SJCRH30 (cell line): ENCODE measurements around the gene CALN1. TPM values are rescaled to one million over a fixed set of nuclear protein-coding genes. Genes with fewer than 3 reads are reported as not detected.
"Not testable (repeated sequence)": the region's sequence is repeated elsewhere in the genome, so short reads cannot be mapped to it uniquely, and the experiment has no call there.

Experiments
- DNase-seq, 2 experiments: peaks; one replicate each; pipeline ENCODE4 v3.0.0-alpha.2; 2015 to 2020
- H3K27ac ChIP-seq: fragments of 250-450 bp; sonication (Bioruptor Pico); 2 replicates; pipeline ENCODE4 v1.5.1; 2020; ENCODE audit warnings: mild to moderate bottlenecking, moderate library complexity
- H3K27me3 ChIP-seq: fragments of 250-450 bp; sonication (Bioruptor Pico); 2 replicates; pipeline ENCODE4 v1.5.1; 2020; ENCODE audit warnings: mild to moderate bottlenecking, moderate library complexity
- H3K36me3 ChIP-seq: fragments of 250-450 bp; sonication (Bioruptor Pico); 2 replicates; pipeline ENCODE4 v1.5.1; 2020; ENCODE audit warnings: mild to moderate bottlenecking, moderate library complexity
- H3K4me1 ChIP-seq: fragments of 250-450 bp; sonication (Bioruptor Pico); 2 replicates; pipeline ENCODE4 v1.5.1; 2020; ENCODE audit warnings: mild to moderate bottlenecking, moderate library complexity
- H3K4me3 ChIP-seq: fragments of 250-450 bp; sonication (Bioruptor Pico); 2 replicates; pipeline ENCODE4 v1.5.1; 2020; ENCODE audit warnings: mild to moderate bottlenecking, moderate library complexity
- H3K9me3 ChIP-seq: fragments of 250-450 bp; sonication (Bioruptor Pico); replicated peaks from 2 replicates; pipeline ENCODE4 v1.5.1; 2020; ENCODE audit warnings: mild to moderate bottlenecking, moderate library complexity
- total RNA-seq: library from RNA; depleted of rRNA; stranded (reverse); fragments of >200 nt; shearing (Covaris generic); gene quantifications from 2 replicates; pipeline ENCODE4 v1.2.3, GENCODE V29; 2014

CALN1 gene
- total RNA-seq, 1 experiment from 2014 or later, result 0.02 TPM

- H3K27me3 ChIP-seq, result no peaks in the 10 kb centered on the region; the same call in 1 of the 2 replicates
- no peaks in the 10 kb centered on the region for H3K36me3 ChIP-seq
- no peaks in the 10 kb centered on the region for H3K4me1 ChIP-seq
- DNase-seq, result no peak
- no peak overlapping the region for H3K27ac ChIP-seq
- H3K9me3 ChIP-seq, result no peaks in the 10 kb centered on the region
- no peak overlapping the region for H3K4me3 ChIP-seq
Measured at GRCh38 chr7:71826141-71826540, 586.0 kb downstream of the CALN1 start.

GRCh38 chr7:71824006-71824760 lies 588.0 kb downstream of the CALN1 start:
- no peaks in the 10 kb centered on the region; the same call in 1 of the 2 replicates for H3K27me3 ChIP-seq
- H3K4me3 ChIP-seq, result no peak overlapping the region
- H3K9me3 ChIP-seq, result no peaks in the 10 kb centered on the region
- no peaks in the 10 kb centered on the region for H3K36me3 ChIP-seq
- no peak overlapping the region for H3K27ac ChIP-seq
- no peaks in the 10 kb centered on the region for H3K4me1 ChIP-seq
- DNase-seq, result no peak

GRCh38 chr7:71822406-71822805 lies 589.7 kb downstream of the CALN1 start:
- H3K4me3 ChIP-seq, H3K9me3 ChIP-seq, H3K4me1 ChIP-seq, DNase-seq, H3K27me3 ChIP-seq, H3K36me3 ChIP-seq, H3K27ac ChIP-seq: not testable (repeated sequence)

GRCh38 chr7:71817916-71818315 lies 594.2 kb downstream of the CALN1 start:
- H3K27ac ChIP-seq, result no peak overlapping the region
- no peak overlapping the region for H3K4me3 ChIP-seq
- DNase-seq, result no peak
- H3K27me3 ChIP-seq, result no peaks in the 10 kb centered on the region; the same call in 1 of the 2 replicates
- H3K4me1 ChIP-seq, result no peaks in the 10 kb centered on the region
- H3K9me3 ChIP-seq, result no peaks in the 10 kb centered on the region
- no peaks in the 10 kb centered on the region for H3K36me3 ChIP-seq

- H3K27me3 ChIP-seq, result no peaks in the 10 kb centered on the region
- no peaks in the 10 kb centered on the region for H3K4me1 ChIP-seq
- no peak overlapping the region for H3K4me3 ChIP-seq
- no peaks in the 10 kb centered on the region for H3K36me3 ChIP-seq
- peaks cover 4% of the 10 kb centered on the region; the same call in 1 of the 2 replicates for H3K9me3 ChIP-seq
- DNase-seq, result no peak
- H3K27ac ChIP-seq, result no peak overlapping the region
Measured at GRCh38 chr7:71808115-71808514, 604.0 kb downstream of the CALN1 start.

- no peak overlapping the region for H3K27ac ChIP-seq
- H3K4me3 ChIP-seq, result no peak overlapping the region
- H3K4me1 ChIP-seq, result no peaks in the 10 kb centered on the region
- H3K9me3 ChIP-seq, result peaks cover 4% of the 10 kb centered on the region
- no peak for DNase-seq
- H3K36me3 ChIP-seq, result no peaks in the 10 kb centered on the region
- no peaks in the 10 kb centered on the region for H3K27me3 ChIP-seq
Measured at GRCh38 chr7:71804256-71804655, 607.9 kb downstream of the CALN1 start.

GRCh38 chr7:71801976-71802375 lies 610.2 kb downstream of the CALN1 start:
- no peaks in the 10 kb centered on the region for H3K27me3 ChIP-seq
- no peak overlapping the region for H3K4me3 ChIP-seq
- H3K36me3 ChIP-seq, result no peaks in the 10 kb centered on the region
- H3K9me3 ChIP-seq, result peaks cover 4% of the 10 kb centered on the region
- no peak overlapping the region for H3K27ac ChIP-seq
- DNase-seq, result no peak
- no peaks in the 10 kb centered on the region for H3K4me1 ChIP-seq

- Histone ChIP-seq H3K4me1 (no peaks in the 10 kb centered on the region), H3K9me3 (no peaks in the 10 kb centered on the region; the same call in 1 of the 2 replicates), H3K36me3 (no peaks in the 10 kb centered on the region), H3K27me3 (no peaks in the 10 kb centered on the region), H3K27ac (no peak overlapping the region), H3K4me3 (no peak overlapping the region)
- DNase-seq, result no peak
Measured at GRCh38 chr7:71800321-71800720, 611.8 kb downstream of the CALN1 start.

- H3K4me1 ChIP-seq, result no peaks in the 10 kb centered on the region
- H3K36me3 ChIP-seq, result no peaks in the 10 kb centered on the region
- H3K27ac ChIP-seq, result no peak overlapping the region
- no peak for DNase-seq
- no peaks in the 10 kb centered on the region for H3K27me3 ChIP-seq
- no peak overlapping the region for H3K4me3 ChIP-seq
- no peaks in the 10 kb centered on the region for H3K9me3 ChIP-seq
Measured at GRCh38 chr7:71795410-71795809, 616.7 kb downstream of the CALN1 start.

- H3K27me3 ChIP-seq, result no peaks in the 10 kb centered on the region
- no peaks in the 10 kb centered on the region for H3K4me1 ChIP-seq
- H3K27ac ChIP-seq, result no peak overlapping the region
- H3K4me3 ChIP-seq, result no peak overlapping the region
- no peaks in the 10 kb centered on the region for H3K9me3 ChIP-seq
- no peak for DNase-seq
- H3K36me3 ChIP-seq, result no peaks in the 10 kb centered on the region
Measured at GRCh38 chr7:71793251-71793650, 618.9 kb downstream of the CALN1 start.

- Histone ChIP-seq H3K4me3 (no peak overlapping the region), H3K36me3 (no peaks in the 10 kb centered on the region), H3K9me3 (no peaks in the 10 kb centered on the region), H3K4me1 (no peaks in the 10 kb centered on the region), H3K27me3 (no peaks in the 10 kb centered on the region), H3K27ac (no peak overlapping the region)
- peak; percentile 7 to 9 for DNase-seq
Measured at GRCh38 chr7:71787513-71787912, 624.6 kb downstream of the CALN1 start.

GRCh38 chr7:71785216-71785615 lies 626.9 kb downstream of the CALN1 start:
- Histone ChIP-seq H3K4me3 (no peak overlapping the region), H3K9me3 (no peaks in the 10 kb centered on the region), H3K36me3 (no peaks in the 10 kb centered on the region), H3K27ac (no peak overlapping the region), H3K4me1 (no peaks in the 10 kb centered on the region), H3K27me3 (no peaks in the 10 kb centered on the region)
- no peak for DNase-seq

- DNase-seq, result no peak
- no peaks in the 10 kb centered on the region for H3K9me3 ChIP-seq
- H3K27me3 ChIP-seq, result no peaks in the 10 kb centered on the region
- H3K36me3 ChIP-seq, result no peaks in the 10 kb centered on the region
- H3K27ac ChIP-seq, result no peak overlapping the region
- H3K4me1 ChIP-seq, result no peaks in the 10 kb centered on the region
- no peak overlapping the region for H3K4me3 ChIP-seq
Measured at GRCh38 chr7:71784781-71785180, 627.4 kb downstream of the CALN1 start.

GRCh38 chr7:71784180-71784579 lies 628.0 kb downstream of the CALN1 start:
- no peak for DNase-seq
- Histone ChIP-seq H3K4me1 (no peaks in the 10 kb centered on the region), H3K4me3 (no peak overlapping the region), H3K27me3 (no peaks in the 10 kb centered on the region), H3K9me3 (no peaks in the 10 kb centered on the region), H3K36me3 (no peaks in the 10 kb centered on the region), H3K27ac (no peak overlapping the region)

- Histone ChIP-seq H3K27ac (no peak overlapping the region), H3K9me3 (no peaks in the 10 kb centered on the region), H3K4me3 (no peak overlapping the region), H3K27me3 (0 out of 2 replicates have a peak, but pooled peaks cover under 1% of the 10 kb centered on the region), H3K36me3 (no peaks in the 10 kb centered on the region), H3K4me1 (no peaks in the 10 kb centered on the region)
- no peak for DNase-seq
Measured at GRCh38 chr7:71783779-71784178, 628.4 kb downstream of the CALN1 start.

GRCh38 chr7:71782051-71782450 lies 630.1 kb downstream of the CALN1 start:
- 0 out of 2 replicates have a peak, but pooled peaks cover 3% of the 10 kb centered on the region for H3K27me3 ChIP-seq
- no peaks in the 10 kb centered on the region for H3K36me3 ChIP-seq
- no peaks in the 10 kb centered on the region for H3K9me3 ChIP-seq
- no peak overlapping the region for H3K4me3 ChIP-seq
- H3K27ac ChIP-seq, result no peak overlapping the region
- no peak for DNase-seq
- H3K4me1 ChIP-seq, result no peaks in the 10 kb centered on the region
